IMR-90 (cell line): ENCODE results near the gene GSTA1. TPM values are rescaled to one million over a fixed set of nuclear protein-coding genes. Genes with fewer than 3 reads are reported as not detected.

Experiments used
- ATAC-seq: fragments of 200-7000 bp; cut with Tn5 transposase; 2 replicates; pipeline ENCODE4 v1.9.1; 2020; ENCODE audit warnings: low read depth, mild to moderate bottlenecking, moderate library complexity
- BruUV-seq: library from RNA; stranded (reverse); fragments of 400-500 nt; replicated peaks from 2 replicates; lab custom pipeline; 2021; lab: Mats Ljungman, UMichigan
- CTCF ChIA-PET: fragments of 300-600 bp; formaldehyde crosslinking; extraction: SDS; loops from one replicate; lab custom pipeline; 2021; ENCODE audit warnings: antibody characterized with exemption; lab: Yijun Ruan, JAX
- POLR2A ChIA-PET: fragments of 300-600 bp; sonication (Branson Sonifier 250); formaldehyde crosslinking; loops from one replicate; lab custom pipeline; 2022; ENCODE audit warnings: antibody characterized with exemption; ENCODE audit not compliant: unreplicated experiment; lab: Charles Lee
- DNase-seq: peaks from one replicate; pipeline ENCODE4 v3.0.0; 2013
- H2AFZ ChIP-seq: replicated peaks from 2 replicates; pipeline ENCODE3; 2013; ENCODE audit warnings: low read length, mild to moderate bottlenecking; ENCODE audit not compliant: poor library complexity
- H2AK5ac ChIP-seq: 2 replicates; pipeline ENCODE4 v1.6.1; 2013; ENCODE audit warnings: low read depth, low read length, inconsistent platforms
- H2AK9ac ChIP-seq: replicated peaks from 2 replicates; pipeline ENCODE3; 2013; ENCODE audit warnings: mild to moderate bottlenecking, low read depth, low read length, moderate library complexity; ENCODE audit not compliant: poor library complexity
- H2BK120ac ChIP-seq: 2 replicates; pipeline ENCODE4 v1.6.1; 2013; ENCODE audit warnings: low read depth, low read length, inconsistent platforms
- H2BK15ac ChIP-seq: 3 replicates; pipeline ENCODE4 v1.6.1; 2013; ENCODE audit warnings: low read depth, low read length, inconsistent platforms
- H2BK20ac ChIP-seq: 2 replicates; pipeline ENCODE4 v1.6.1; 2013; ENCODE audit warnings: low read depth, mild to moderate bottlenecking, inconsistent platforms, low read length, moderate library complexity
- H2BK5ac ChIP-seq: 2 replicates; pipeline ENCODE4 v1.6.1; 2013; ENCODE audit warnings: mild to moderate bottlenecking, low read depth, low read length, inconsistent platforms; ENCODE audit not compliant: poor library complexity, severe bottlenecking
- H3K14ac ChIP-seq: replicated peaks from 2 replicates; pipeline ENCODE4 v1.6.1; 2013; ENCODE audit warnings: low read depth, low read length, inconsistent platforms
- H3K18ac ChIP-seq: 2 replicates; pipeline ENCODE4 v1.6.1; 2013; ENCODE audit warnings: low read depth, low read length, control low read depth
- H3K23ac ChIP-seq: 2 replicates; pipeline ENCODE4 v1.6.1; 2013; ENCODE audit warnings: low read depth, low read length, inconsistent platforms
- H3K27ac ChIP-seq: 2 replicates; pipeline ENCODE4 v1.5.1; 2013; ENCODE audit warnings: mild to moderate bottlenecking, control low read depth, low read length; ENCODE audit not compliant: insufficient read depth
- H3K27me3 ChIP-seq: 2 replicates; pipeline ENCODE4 v1.6.1; 2013; ENCODE audit warnings: low read length; ENCODE audit not compliant: control insufficient read depth, insufficient read depth
- H3K36me3 ChIP-seq: 2 replicates; pipeline ENCODE4 v1.6.1; 2013; ENCODE audit warnings: low read length, mixed read lengths; ENCODE audit not compliant: control insufficient read depth, insufficient read depth
- H3K4ac ChIP-seq: 2 replicates; pipeline ENCODE4 v1.6.1; 2013; ENCODE audit warnings: low read depth, low read length, inconsistent platforms
- H3K4me1 ChIP-seq: 2 replicates; pipeline ENCODE4 v1.6.1; 2013; ENCODE audit warnings: low read length, mixed read lengths; ENCODE audit not compliant: control insufficient read depth, insufficient read depth
- H3K4me2 ChIP-seq: 2 replicates; pipeline ENCODE4 v1.6.1; 2013; ENCODE audit warnings: low read depth, mild to moderate bottlenecking, control low read depth, low read length, moderate library complexity
- H3K4me3 ChIP-seq: 2 replicates; pipeline ENCODE4 v1.5.1; 2013; ENCODE audit warnings: low read depth, mild to moderate bottlenecking, control low read depth, low read length, moderate library complexity; ENCODE audit not compliant: insufficient read depth
- H3K56ac ChIP-seq: 2 replicates; pipeline ENCODE4 v1.6.1; 2013; ENCODE audit warnings: low read length, inconsistent platforms; ENCODE audit not compliant: insufficient read depth; ENCODE audit errors: extremely low read depth
- H3K79me1 ChIP-seq, 2 experiments: 2 replicates each; pipeline ENCODE4 v1.6.1; 2013; ENCODE audit warnings: low read length in 2 of 2, inconsistent platforms in 1 of 2, low read depth in 1 of 2
- H3K9ac ChIP-seq: 2 replicates; pipeline ENCODE4 v1.6.1; 2013; ENCODE audit warnings: low read depth, low read length, control low read depth
- H3K9me1 ChIP-seq: 2 replicates; pipeline ENCODE4 v1.6.1; 2013; ENCODE audit warnings: low read length, inconsistent platforms; ENCODE audit not compliant: insufficient read depth
- H3K9me3 ChIP-seq: 2 replicates; pipeline ENCODE4 v1.6.1; 2013; ENCODE audit warnings: low read length; ENCODE audit not compliant: control insufficient read depth, insufficient read depth
- H4K20me1 ChIP-seq: 2 replicates; pipeline ENCODE4 v1.6.1; 2013; ENCODE audit warnings: low read length, inconsistent platforms; ENCODE audit not compliant: insufficient read depth
- H4K5ac ChIP-seq: 2 replicates; pipeline ENCODE4 v1.6.1; 2013; ENCODE audit warnings: mild to moderate bottlenecking, low read depth, low read length, control low read depth
- H4K8ac ChIP-seq, 2 experiments: 2 replicates each; pipeline ENCODE4 v1.6.1; 2013; ENCODE audit warnings: low read depth in 2 of 2, low read length in 2 of 2, control low read depth in 1 of 2, inconsistent platforms in 1 of 2
- H4K91ac ChIP-seq: 2 replicates; pipeline ENCODE4 v1.6.1; 2013; ENCODE audit warnings: low read depth, low read length, inconsistent platforms; ENCODE audit not compliant: insufficient read depth
- CHD1 ChIP-seq: IDR thresholded peaks from 2 replicates; pipeline ENCODE4 v1.6.1; 2012; ENCODE audit warnings: low read depth, low read length, improper control_type of control experiment
- MXI1 ChIP-seq: IDR thresholded peaks from 2 replicates; pipeline ENCODE4 v1.6.1; 2012; ENCODE audit warnings: low read depth, mild to moderate bottlenecking, low read length, moderate library complexity, borderline replicate concordance
- POLR2A ChIP-seq: IDR thresholded peaks from 2 replicates; pipeline ENCODE4 v1.6.1; 2012; ENCODE audit warnings: mild to moderate bottlenecking, low read depth, low read length
- RAD21 ChIP-seq: IDR thresholded peaks from 2 replicates; pipeline ENCODE4 v1.6.1; 2012; ENCODE audit warnings: low read length, improper control_type of control experiment
- RFX5 ChIP-seq: IDR thresholded peaks from 2 replicates; pipeline ENCODE4 v1.8.0; 2012; ENCODE audit warnings: low read depth, mild to moderate bottlenecking, low read length, moderate library complexity
- WGBS, 2 experiments: methylation state at CpG; one replicate each; pipeline versions ENCODE4 v1.1.5 to v1.1.7; 2013; ENCODE audit warnings: missing lambda C conversion rate in 2 of 2; ENCODE audit not compliant: insufficient read length in 1 of 2; ENCODE audit errors: extremely low coverage in 2 of 2; 5-methylcytosine and 5-hydroxymethylcytosine counted together
- dilution Hi-C: fragments of 300-500 bp; cut with HindIII; formaldehyde crosslinking; loops from one replicate; pipeline ENCODE4 v1.14.3; 2018; ENCODE audit warnings: low sequenced_read_pairs; ENCODE audit not compliant: unreplicated experiment
- in situ Hi-C: fragments of 300-500 bp; cut with MboI; formaldehyde crosslinking; loops from 3 replicates; pipeline ENCODE4 v1.14.3; 2019; ENCODE audit warnings: low sequenced_read_pairs, inconsistent platforms, mixed read lengths
- intact Hi-C: fragments of 100-400 bp; cut with micrococcal nuclease; formaldehyde crosslinking; loops from 2 replicates; pipeline ENCODE4 v1.10.0; 2022
- polyA plus RNA-seq, 3 experiments: library from polyadenylated mRNA; depleted of rRNA; stranded (reverse); fragments of >200 nt; gene quantifications; 2 replicates each; pipeline ENCODE4 v1.2.3, GENCODE V29; 2012; ENCODE audit warnings: low replicate concordance in 1 of 3
- total RNA-seq: library from RNA; depleted of rRNA; stranded (reverse); fragments of >200 nt; gene quantifications from 2 replicates; pipeline ENCODE4 v1.2.3, GENCODE V29; 2012

The GSTA1 gene
- total and polyA plus RNA-seq, 2 of the 4 experiments (the other 2 are of a cell fraction): 0.18 to 0.31 TPM

GRCh38 chr6:52787917-52788316, 15.7 kb downstream of the GSTA1 start:
- H3K9ac ChIP-seq: no peak overlapping the region
- H2BK15ac ChIP-seq: no peak overlapping the region
- no peak overlapping the region for H3K56ac ChIP-seq
- no peak overlapping the region for H2BK5ac ChIP-seq
- no peak overlapping the region for H3K4me3 ChIP-seq
- H3K36me3 ChIP-seq: no peaks in the 10 kb centered on the region
- no peak overlapping the region for H3K4me2 ChIP-seq
- no peaks in the 10 kb centered on the region for H3K79me1 ChIP-seq
- no peak overlapping the region for H3K4ac ChIP-seq
- POLR2A ChIA-PET: no interaction called here
- no peak overlapping the region for H3K14ac ChIP-seq
- no peaks in the 10 kb centered on the region for H3K27me3 ChIP-seq
- DNase-seq (no peak), ATAC-seq (no peak)
- peaks cover 8% of the 10 kb centered on the region for H3K9me1 ChIP-seq
- no peak overlapping the region for H2BK120ac ChIP-seq
- no peak overlapping the region for H3K18ac ChIP-seq
- WGBS, 2 experiments: no CpG with 5 or more reads among the region's 3 CpGs
- no TSS peak for BruUV-seq
- H4K5ac ChIP-seq: no peak overlapping the region
- no peak overlapping the region for H2BK20ac ChIP-seq
- TF ChIP-seq RAD21 (no peak), RFX5 (no peak), CHD1 (no peak), POLR2A (no peak), MXI1 (no peak)
- no peak overlapping the region for H2AFZ ChIP-seq
- H4K91ac ChIP-seq: no peak overlapping the region
- 0 out of 2 replicates have a peak, but pooled peaks cover 2% of the 10 kb centered on the region for H3K9me3 ChIP-seq
- no peak overlapping the region for H4K8ac ChIP-seq
- H2AK5ac ChIP-seq: no peak overlapping the region
- no peak overlapping the region for H3K23ac ChIP-seq
- dilution Hi-C loops (no loop called here), in situ Hi-C loops (loop anchor here (5.0 kb wide), 1 partner anchor 39 kb away; no protein-coding TSS in a partner anchor), intact Hi-C loops (no loop called here)
- no peak overlapping the region for H3K27ac ChIP-seq
- H4K20me1 ChIP-seq: no peaks in the 10 kb centered on the region
- H3K4me1 ChIP-seq: peaks cover 9% of the 10 kb centered on the region
- CTCF ChIA-PET: no interaction called here
- no peak overlapping the region for H2AK9ac ChIP-seq
